Ectodermal cell (in vitro differentiated cells): ENCODE data around the gene CFAP61.

Source experiments
- H3K27ac ChIP-seq: 2 replicates; pipeline ENCODE4 v1.7.0; 2013; ENCODE audit warnings: mild to moderate bottlenecking, low read depth, low read length; ENCODE audit not compliant: insufficient read depth, poor library complexity, severe bottlenecking
- H3K27me3 ChIP-seq: 2 replicates; pipeline ENCODE4 v1.7.0; 2013; ENCODE audit warnings: mild to moderate bottlenecking, low read length; ENCODE audit not compliant: insufficient read depth, control insufficient read depth, poor library complexity, severe bottlenecking
- H3K36me3 ChIP-seq: one replicate; pipeline ENCODE4 v1.7.0; 2013; ENCODE audit warnings: low read length; ENCODE audit not compliant: control insufficient read depth, insufficient read depth
- H3K4me1 ChIP-seq: one replicate; pipeline ENCODE4 v1.7.0; 2013; ENCODE audit warnings: low read length; ENCODE audit not compliant: control insufficient read depth, insufficient read depth
- H3K4me3 ChIP-seq: 2 replicates; pipeline ENCODE4 v1.7.0; 2013; ENCODE audit warnings: low read depth, low read length, control low read depth; ENCODE audit not compliant: insufficient read depth
- H3K9me3 ChIP-seq: 2 replicates; pipeline ENCODE4 v1.7.0; 2013; ENCODE audit warnings: mild to moderate bottlenecking, low read length, moderate library complexity; ENCODE audit not compliant: control insufficient read depth
- WGBS, 2 experiments: methylation state at CpG; one replicate each; pipeline ENCODE4 v1.1.7; 2013; ENCODE audit warnings: missing lambda C conversion rate in 2 of 2; 5-methylcytosine and 5-hydroxymethylcytosine counted together

Gene CFAP61

DNA sequence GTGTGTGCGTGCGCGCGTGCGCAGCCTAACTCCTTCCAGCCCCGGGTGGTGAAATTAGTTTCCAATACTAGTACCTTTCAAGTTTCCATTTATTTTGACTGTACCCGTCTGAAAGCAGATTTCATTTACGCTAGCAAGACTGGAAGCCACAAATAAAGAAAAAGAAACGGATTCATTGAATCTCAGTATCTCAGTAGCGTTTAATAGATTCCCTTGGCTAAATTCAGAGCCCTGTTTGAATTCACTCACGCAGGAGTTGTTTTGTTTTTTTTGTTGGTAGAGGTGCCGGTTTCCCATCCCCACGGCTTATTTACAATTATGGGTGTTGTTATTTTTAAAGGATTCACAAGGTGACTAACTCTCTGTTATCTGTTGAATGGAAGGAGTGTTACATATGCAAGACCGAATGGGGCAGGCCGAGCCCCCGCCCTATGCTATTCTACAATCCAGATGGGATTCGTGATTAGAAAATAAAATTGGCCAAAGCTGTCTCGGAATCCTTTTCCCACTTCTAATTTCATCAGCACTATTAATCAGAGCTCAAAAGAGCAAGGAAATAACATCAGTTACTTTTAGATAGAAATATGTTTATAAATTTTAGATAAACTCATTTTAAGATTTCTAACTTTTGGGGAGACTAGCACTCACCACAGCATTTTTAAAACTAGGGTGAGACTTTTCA is 313.3 kb downstream of the CFAP61 start:
- Histone ChIP-seq H3K4me3 (no peak overlapping the region), H3K27me3 (peaks cover 100% of the 10 kb centered on the region), H3K4me1 (peaks cover 33% of the 10 kb centered on the region), H3K9me3 (no peaks in the 10 kb centered on the region), H3K27ac (no peak overlapping the region), H3K36me3 (no peaks in the 10 kb centered on the region)
- 4% methylated on average over 18 of the region's 18 CpGs for WGBS, 2 experiments

DNA sequence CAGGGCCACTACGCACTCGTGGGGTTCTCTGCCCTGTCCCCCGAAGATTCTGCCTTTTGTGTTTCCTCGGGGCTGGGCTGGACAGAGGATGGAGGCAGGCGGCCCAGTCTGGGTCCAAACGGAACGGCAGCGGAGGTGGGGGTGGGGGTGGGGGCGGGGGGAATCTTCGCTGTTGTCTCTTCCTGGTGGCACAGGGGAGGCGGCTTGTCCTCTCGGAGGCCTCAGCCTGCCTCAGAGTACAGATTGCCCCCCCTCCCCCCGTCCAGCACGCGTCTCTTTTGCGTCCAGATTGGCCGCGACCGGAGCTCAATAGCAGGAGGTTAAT is 314.2 kb downstream of the CFAP61 start:
- Histone ChIP-seq H3K9me3 (no peaks in the 10 kb centered on the region), H3K4me3 (peak overlapping the region; percentile 13), H3K27ac (no peak overlapping the region), H3K4me1 (peaks cover 33% of the 10 kb centered on the region), H3K36me3 (no peaks in the 10 kb centered on the region), H3K27me3 (peaks cover 100% of the 10 kb centered on the region)
- 1 to 2% methylated on average over 16 to 19 of the region's 19 CpGs for WGBS, 2 experiments

DNA sequence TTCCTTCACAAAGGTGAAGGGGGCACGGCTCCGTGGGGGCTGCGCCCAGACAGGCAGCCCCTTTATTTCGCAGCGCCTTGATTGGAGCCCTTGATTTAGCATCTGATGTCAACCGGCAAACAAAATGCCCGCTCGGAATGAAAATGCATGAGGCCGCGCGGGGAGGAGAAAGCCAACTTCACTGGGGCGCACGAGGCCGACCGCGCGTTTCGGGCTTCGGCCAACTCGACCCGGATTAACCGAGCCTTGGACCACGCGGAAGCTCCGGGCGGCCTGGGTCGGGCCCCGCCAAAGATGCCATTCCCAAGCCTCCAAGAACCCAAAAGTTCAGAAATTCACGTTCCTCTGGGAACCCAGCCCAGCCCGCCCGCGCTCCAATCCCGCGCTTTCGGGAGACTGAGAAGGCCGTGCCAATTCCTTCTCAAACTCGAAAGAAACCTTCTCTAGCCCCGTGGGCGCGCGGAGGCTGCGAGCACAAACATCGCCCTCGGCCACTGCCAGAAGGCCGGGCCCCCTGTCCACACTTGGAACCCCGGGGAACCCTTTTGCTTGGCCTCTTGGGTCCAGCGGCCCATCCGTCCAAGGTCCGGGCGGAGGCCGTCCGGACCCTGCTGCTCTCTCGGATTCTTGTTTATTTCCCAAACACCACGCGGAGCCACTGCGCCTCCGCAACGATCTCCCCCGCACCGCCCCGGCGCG is 314.7 kb downstream of the CFAP61 start:
- 0 to 1% methylated on average over 63 of the region's 63 CpGs for WGBS, 2 experiments
- Histone ChIP-seq H3K4me1 (peaks cover 33% of the 10 kb centered on the region), H3K27ac (peak overlapping the region; percentile 67), H3K36me3 (no peaks in the 10 kb centered on the region), H3K9me3 (no peaks in the 10 kb centered on the region), H3K4me3 (peak overlapping the region; percentile 40), H3K27me3 (peaks cover 100% of the 10 kb centered on the region)

DNA sequence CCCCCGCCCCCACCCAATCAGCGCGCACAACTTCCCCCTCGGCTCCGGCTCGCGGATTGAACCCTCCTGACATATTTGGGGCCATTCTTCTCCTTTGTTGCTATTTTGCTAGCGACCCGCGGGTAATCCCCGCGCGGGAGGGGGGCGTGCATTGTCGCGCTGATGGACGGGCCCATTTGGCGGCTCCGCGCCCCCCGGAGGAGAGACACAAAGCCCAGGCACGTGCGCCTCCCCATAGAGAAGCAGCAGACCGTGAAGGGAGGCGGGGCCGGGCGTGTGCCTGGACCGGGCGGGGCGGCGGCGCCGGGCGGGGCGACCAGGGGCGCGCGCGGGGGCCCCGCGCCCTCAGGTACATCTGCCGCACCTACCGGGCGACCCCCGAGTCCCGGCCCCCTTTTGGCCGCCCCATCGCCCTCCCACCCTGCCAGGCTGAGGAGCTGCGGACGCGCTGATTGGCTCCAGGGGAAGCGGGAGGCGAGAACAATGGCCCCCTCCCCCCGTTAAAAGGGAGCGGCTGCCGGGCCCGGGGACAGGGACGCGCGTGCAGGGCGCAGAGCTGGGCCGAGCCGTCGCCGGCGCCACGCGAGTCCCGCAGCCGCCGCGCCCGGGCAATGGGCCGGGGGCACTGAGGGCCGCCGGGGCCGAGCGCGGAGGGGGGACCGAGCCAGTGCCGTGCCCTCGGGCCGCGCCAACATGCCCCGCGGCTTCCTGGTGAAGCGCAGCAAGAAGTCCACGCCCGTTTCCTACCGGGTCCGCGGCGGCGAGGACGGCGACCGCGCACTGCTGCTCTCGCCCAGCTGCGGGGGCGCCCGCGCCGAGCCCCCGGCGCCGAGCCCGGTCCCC is 315.5 kb downstream of the CFAP61 start, which contains the start of gene INSM1:
TSS of gene INSM1 (plus strand) at position 530 of the 843 bp plus-strand sequence. CDS start at position 694, 164 bp downstream.
- Histone ChIP-seq H3K4me1 (peaks cover 29% of the 10 kb centered on the region), H3K4me3 (peak within 1 kb of the TSS; percentile 40), H3K27ac (peak within 1 kb of the TSS; percentile 67), H3K9me3 (no peaks in the 10 kb centered on the region), H3K36me3 (no peaks in the 10 kb centered on the region), H3K27me3 (peaks cover 100% of the 10 kb centered on the region)
- WGBS, 2 experiments: 0% methylated on average over 108 of the region's 108 CpGs

DNA sequence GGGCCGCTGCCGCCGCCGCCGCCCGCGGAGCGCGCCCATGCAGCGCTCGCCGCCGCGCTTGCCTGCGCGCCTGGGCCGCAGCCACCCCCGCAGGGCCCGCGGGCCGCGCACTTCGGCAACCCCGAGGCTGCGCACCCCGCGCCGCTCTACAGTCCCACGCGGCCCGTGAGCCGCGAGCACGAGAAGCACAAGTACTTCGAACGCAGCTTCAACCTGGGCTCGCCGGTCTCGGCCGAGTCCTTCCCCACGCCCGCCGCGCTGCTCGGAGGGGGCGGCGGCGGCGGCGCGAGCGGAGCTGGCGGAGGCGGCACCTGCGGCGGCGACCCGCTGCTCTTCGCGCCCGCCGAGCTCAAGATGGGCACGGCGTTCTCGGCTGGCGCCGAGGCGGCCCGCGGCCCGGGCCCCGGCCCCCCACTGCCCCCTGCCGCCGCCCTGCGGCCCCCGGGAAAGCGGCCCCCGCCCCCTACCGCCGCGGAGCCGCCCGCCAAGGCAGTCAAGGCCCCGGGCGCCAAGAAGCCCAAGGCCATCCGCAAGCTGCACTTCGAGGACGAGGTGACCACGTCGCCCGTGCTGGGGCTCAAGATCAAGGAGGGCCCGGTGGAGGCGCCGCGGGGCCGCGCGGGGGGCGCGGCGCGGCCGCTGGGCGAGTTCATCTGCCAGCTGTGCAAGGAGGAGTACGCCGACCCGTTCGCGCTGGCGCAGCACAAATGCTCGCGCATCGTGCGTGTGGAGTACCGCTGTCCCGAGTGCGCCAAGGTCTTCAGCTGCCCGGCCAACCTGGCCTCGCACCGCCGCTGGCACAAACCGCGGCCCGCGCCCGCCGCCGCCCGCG is 316.3 kb downstream of the CFAP61 start:
- H3K4me3 ChIP-seq: peak overlapping the region; percentile 40

DNA sequence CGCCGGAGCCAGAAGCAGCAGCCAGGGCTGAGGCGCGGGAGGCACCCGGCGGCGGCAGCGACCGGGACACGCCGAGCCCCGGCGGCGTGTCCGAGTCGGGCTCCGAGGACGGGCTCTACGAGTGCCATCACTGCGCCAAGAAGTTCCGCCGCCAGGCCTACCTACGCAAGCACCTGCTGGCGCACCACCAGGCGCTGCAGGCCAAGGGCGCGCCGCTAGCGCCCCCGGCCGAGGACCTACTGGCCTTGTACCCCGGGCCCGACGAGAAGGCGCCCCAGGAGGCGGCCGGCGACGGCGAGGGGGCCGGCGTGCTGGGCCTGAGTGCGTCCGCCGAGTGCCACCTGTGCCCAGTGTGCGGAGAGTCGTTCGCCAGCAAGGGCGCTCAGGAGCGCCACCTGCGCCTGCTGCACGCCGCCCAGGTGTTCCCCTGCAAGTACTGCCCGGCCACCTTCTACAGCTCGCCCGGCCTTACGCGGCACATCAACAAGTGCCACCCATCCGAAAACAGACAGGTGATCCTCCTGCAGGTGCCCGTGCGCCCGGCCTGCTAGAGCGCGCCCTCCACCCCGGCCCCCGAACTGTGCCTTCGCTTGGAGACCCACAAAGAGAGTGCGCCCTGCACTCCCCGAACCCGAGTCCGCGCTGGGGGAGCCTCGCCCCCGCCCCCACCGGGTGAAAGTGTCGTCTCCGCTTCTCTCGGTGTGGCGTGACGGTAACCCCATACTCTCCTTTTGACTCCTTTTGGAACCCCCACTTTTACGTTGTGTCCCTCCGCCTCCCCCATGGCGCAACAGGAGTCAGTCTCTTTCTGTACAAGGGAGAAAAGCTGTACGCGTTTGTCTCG is 317.1 kb downstream of the CFAP61 start:
- peaks cover 100% of the 10 kb centered on the region for H3K27me3 ChIP-seq
- H3K4me1 ChIP-seq: peaks cover 18% of the 10 kb centered on the region
- H3K36me3 ChIP-seq: no peaks in the 10 kb centered on the region
- H3K9me3 ChIP-seq: no peaks in the 10 kb centered on the region
- H3K27ac ChIP-seq: no peak overlapping the region
- peak overlapping the region; percentile 40 for H3K4me3 ChIP-seq
- 1 to 2% methylated on average over 86 of the region's 86 CpGs for WGBS, 2 experiments

More for the DNA sequence above, 316.3 kb downstream of the CFAP61 start:
- H3K27me3 ChIP-seq: peaks cover 100% of the 10 kb centered on the region
- no peak overlapping the region for H3K27ac ChIP-seq
- no peaks in the 10 kb centered on the region for H3K36me3 ChIP-seq
- peaks cover 22% of the 10 kb centered on the region for H3K4me1 ChIP-seq
- no peaks in the 10 kb centered on the region for H3K9me3 ChIP-seq
- 0 to 1% methylated on average over 130 of the region's 130 CpGs for WGBS, 2 experiments

DNA sequence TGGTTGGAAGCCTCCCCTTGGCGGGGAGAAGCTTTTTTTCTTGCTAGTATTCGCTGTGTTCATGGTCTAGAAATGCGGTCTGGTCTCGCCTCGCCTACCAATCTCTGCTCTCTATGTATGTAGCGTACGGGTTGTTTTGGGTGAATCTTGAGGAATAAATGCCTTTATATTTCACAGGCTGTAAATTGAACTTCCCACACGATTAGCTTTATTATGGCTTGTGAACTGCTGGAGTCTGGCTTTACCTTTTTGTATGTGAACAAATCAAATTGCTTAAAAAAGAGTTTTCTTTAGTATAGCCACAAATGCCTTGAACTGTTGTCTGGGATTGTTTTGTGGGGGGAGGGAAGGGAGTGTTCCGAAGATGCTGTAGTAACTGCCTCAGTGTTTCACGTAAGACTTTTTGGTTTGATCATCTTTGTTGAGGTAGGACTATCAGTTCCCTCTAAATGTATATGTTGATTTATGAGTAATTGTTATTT is 317.8 kb downstream of the CFAP61 start:
- peak overlapping the region; percentile 40 for H3K4me3 ChIP-seq
- WGBS, 2 experiments: 5 to 9% methylated on average over 10 of the region's 10 CpGs

DNA sequence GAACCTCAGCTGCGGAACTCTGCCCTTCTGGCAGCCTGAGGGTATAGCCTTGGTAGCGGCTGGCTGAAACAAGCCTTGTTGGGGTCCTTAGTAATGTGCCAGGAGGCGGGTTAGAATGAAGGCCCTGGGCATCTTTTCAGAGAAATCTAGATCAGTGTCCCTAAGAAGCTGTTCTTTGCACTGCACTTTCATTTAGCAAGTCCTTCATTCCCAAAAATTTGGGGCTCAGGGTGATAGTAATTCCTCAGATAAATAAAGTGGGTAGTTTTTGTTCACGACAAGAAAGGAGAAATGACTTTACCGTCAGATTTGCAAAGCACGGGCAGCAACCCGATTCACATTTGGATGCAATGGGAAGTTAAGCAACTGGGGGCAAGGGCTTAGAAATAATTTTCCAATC is 318.8 kb downstream of the CFAP61 start:
- H3K4me3 ChIP-seq: no peak overlapping the region
- WGBS, 2 experiments: 11 to 12% methylated on average over 7 of the region's 7 CpGs
- H3K27ac ChIP-seq: no peak overlapping the region
- no peaks in the 10 kb centered on the region for H3K9me3 ChIP-seq
- no peaks in the 10 kb centered on the region for H3K36me3 ChIP-seq
- H3K4me1 ChIP-seq: peaks cover 9% of the 10 kb centered on the region
- peaks cover 100% of the 10 kb centered on the region for H3K27me3 ChIP-seq

More for the DNA sequence above, 317.8 kb downstream of the CFAP61 start:
- H3K9me3 ChIP-seq: no peaks in the 10 kb centered on the region
- peaks cover 15% of the 10 kb centered on the region for H3K4me1 ChIP-seq
- H3K36me3 ChIP-seq: no peaks in the 10 kb centered on the region
- H3K27ac ChIP-seq: no peak overlapping the region
- H3K27me3 ChIP-seq: peaks cover 100% of the 10 kb centered on the region

DNA sequence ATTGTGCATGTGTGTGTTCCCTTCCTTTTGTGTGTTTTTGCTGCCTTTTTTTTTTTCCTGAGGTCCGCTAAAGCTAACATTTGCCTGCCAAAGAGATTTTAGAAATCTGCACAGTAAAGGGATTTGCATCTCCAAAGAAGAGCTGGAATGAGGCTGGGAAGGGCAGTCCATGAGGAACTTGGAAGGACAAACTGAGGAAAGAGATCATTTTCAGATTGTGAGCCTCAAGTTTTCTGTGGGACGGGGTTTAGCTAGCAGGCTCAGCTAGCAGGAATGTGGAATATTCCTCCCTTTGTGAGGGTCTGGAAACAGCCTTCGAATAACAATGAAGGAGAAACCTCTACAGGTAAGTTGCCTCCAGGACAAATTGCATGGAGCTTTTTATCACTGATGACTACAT is 319.3 kb downstream of the CFAP61 start:
- H3K27me3 ChIP-seq: peaks cover 96% of the 10 kb centered on the region
- peaks cover 9% of the 10 kb centered on the region for H3K4me1 ChIP-seq
- H3K4me3 ChIP-seq: no peak overlapping the region
- 4 to 5% methylated on average over 3 of the region's 3 CpGs for WGBS, 2 experiments
- H3K27ac ChIP-seq: no peak overlapping the region
- no peaks in the 10 kb centered on the region for H3K9me3 ChIP-seq
- no peaks in the 10 kb centered on the region for H3K36me3 ChIP-seq
